Smooth muscle cell (in vitro differentiated cells): ENCODE measurements around the gene KCTD1. TPM values are rescaled to one million over a fixed set of nuclear protein-coding genes. Genes with fewer than 3 reads are reported as not detected.

Source experiments
- DNase-seq: peaks from one replicate; lab custom pipeline; 2025; ENCODE audit not compliant: unreplicated experiment; lab: John Stamatoyannopoulos, UW
- H2AFZ ChIP-seq: fragments of 200-600 bp; sonication (generic); 2 replicates; pipeline ENCODE4 v1.6.0; 2016; ENCODE audit warnings: antibody characterized with exemption, low read depth, mild to moderate bottlenecking
- H3F3A ChIP-seq: fragments of 200-600 bp; sonication (generic); 2 replicates; pipeline ENCODE4 v1.6.0; 2017; ENCODE audit warnings: antibody characterized with exemption, low read depth
- H3K27ac ChIP-seq: fragments of 200-600 bp; sonication (generic); 2 replicates; pipeline ENCODE4 v1.5.1; 2016; ENCODE audit warnings: low read depth, mild to moderate bottlenecking
- H3K27me3 ChIP-seq: fragments of 200-600 bp; sonication (generic); 2 replicates; pipeline ENCODE4 v1.6.1; 2016; ENCODE audit warnings: low read depth, mild to moderate bottlenecking
- H3K36me3 ChIP-seq: fragments of 200-600 bp; sonication (generic); 2 replicates; pipeline ENCODE4 v1.5.1; 2016; ENCODE audit warnings: low read depth
- H3K4me1 ChIP-seq: fragments of 200-600 bp; sonication (generic); 2 replicates; pipeline ENCODE4 v1.5.1; 2016; ENCODE audit warnings: low read depth
- H3K4me2 ChIP-seq: fragments of 200-600 bp; sonication (generic); 2 replicates; pipeline ENCODE4 v1.6.0; 2016; ENCODE audit warnings: mild to moderate bottlenecking
- H3K4me3 ChIP-seq: fragments of 200-600 bp; sonication (generic); 2 replicates; pipeline ENCODE4 v1.5.1; 2016; ENCODE audit warnings: mild to moderate bottlenecking
- H3K79me2 ChIP-seq: fragments of 200-600 bp; sonication (generic); 2 replicates; pipeline ENCODE4 v1.6.0; 2016; ENCODE audit warnings: low read depth, mild to moderate bottlenecking
- H3K9ac ChIP-seq: fragments of 200-600 bp; sonication (generic); 2 replicates; pipeline ENCODE4 v1.6.0; 2016; ENCODE audit warnings: low read depth
- H3K9me3 ChIP-seq: fragments of 200-600 bp; sonication (generic); replicated peaks from 2 replicates; pipeline ENCODE4 v1.5.1; 2016; ENCODE audit warnings: low read depth
- H4K20me1 ChIP-seq: fragments of 200-600 bp; sonication (generic); 2 replicates; pipeline ENCODE4 v1.6.0; 2016; ENCODE audit warnings: low read depth
- CTCF ChIP-seq: fragments of 200-600 bp; sonication (generic); IDR thresholded peaks from 2 replicates; pipeline ENCODE4 v1.5.1; 2017; ENCODE audit warnings: borderline replicate concordance, mild to moderate bottlenecking, antibody characterized with exemption; ENCODE audit not compliant: insufficient read depth, poor library complexity, severe bottlenecking
- WGBS: methylation state at CpG from one replicate; pipeline ENCODE4 v1.1.7; 2016; ENCODE audit warnings: low lambda C conversion rate; 5-methylcytosine and 5-hydroxymethylcytosine counted together
- polyA plus RNA-seq: library from polyadenylated mRNA; unstranded; fragments of >200 nt; fragmentation: Nextera tagmentation; extraction: Ambion mirVana; gene quantifications from 2 replicates; pipeline ENCODE4 v1.2.1, GENCODE V29; 2016
- total RNA-seq: library from RNA; depleted of rRNA; stranded (reverse); fragments of >200 nt; gene quantifications from 2 replicates; pipeline ENCODE4 v1.2.3, GENCODE V29; 2014

The KCTD1 gene
- total RNA-seq (11.4 and 12.2 TPM in 2 replicates), polyA plus RNA-seq (2.3 and 6.2 TPM in 2 replicates)

- 1% methylated on average over 48 of the region's 88 CpGs for WGBS
- H4K20me1 ChIP-seq: peaks cover 38% of the 10 kb centered on the region
These were observed at the start of gene KCTD1 for GRCh38 chr18:26548415-26549262. TSS of gene KCTD1 (minus strand) at chr18:26548553. CDS start at chr18:26548536, 17 bp downstream.

DNA sequence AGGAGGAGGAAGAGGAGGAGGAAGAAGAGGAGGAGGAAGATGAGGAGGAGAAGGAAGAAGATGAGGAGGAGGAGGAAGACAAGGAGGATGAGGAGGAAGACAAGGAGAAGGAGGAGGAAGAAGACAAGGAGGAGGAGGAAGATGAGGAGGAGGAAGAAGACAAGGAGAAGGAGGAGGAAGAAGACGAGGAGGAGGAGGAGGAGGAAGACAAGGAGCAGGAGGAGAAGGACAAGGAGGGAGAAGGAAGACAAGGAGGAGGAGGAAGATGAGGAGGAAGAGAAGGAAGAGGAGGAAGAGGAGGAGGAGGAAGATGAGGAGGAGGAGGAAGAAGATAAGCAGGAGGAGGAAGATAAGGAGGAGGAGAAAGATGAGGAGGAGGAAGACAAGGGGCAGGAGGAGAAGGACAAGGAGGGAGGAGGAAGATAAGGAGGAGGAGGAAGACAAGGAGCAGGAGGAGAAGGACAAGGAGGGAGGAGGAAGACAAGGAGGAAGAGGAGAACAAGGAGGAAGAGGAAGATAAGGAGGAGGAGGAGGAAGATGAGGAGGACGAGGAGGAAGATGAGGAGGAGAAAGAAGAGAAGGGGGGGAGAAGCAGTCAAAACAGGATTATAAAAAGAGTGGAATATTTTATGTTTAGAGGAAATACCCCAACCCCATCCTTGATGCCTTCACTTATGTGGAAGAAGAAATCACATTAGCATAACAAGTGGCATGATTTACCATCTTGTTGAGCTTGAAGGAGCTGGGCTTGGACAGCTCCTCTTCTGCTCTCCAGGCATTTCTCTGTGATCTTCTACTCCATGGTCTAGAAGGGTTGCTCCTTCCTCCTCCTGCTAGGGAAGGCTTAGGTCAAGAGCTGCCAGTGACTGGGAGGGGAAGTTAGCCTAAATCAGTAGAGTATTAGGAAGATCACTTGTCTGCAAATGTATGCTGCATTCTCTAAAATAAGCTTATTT, 45.3 kb upstream of the KCTD1 start:
- Histone ChIP-seq H3K9me3 (no peaks in the 10 kb centered on the region), H3F3A (no peaks in the 10 kb centered on the region), H3K79me2 (no peaks in the 10 kb centered on the region), H3K4me2 (no peak overlapping the region), H4K20me1 (no peaks in the 10 kb centered on the region), H3K36me3 (no peaks in the 10 kb centered on the region), H3K9ac (no peak overlapping the region), H3K27me3 (peaks cover 5% of the 10 kb centered on the region), H3K4me1 (no peaks in the 10 kb centered on the region), H3K4me3 (no peak overlapping the region), H2AFZ (no peak overlapping the region), H3K27ac (no peak overlapping the region)
- no peak for TF ChIP-seq CTCF
- 70% methylated on average over 2 of the region's 2 CpGs for WGBS
- no peak for DNase-seq

More at GRCh38 chr18:26548415-26549262, at the start of gene KCTD1:
- Histone ChIP-seq H3K27me3 (peaks cover 46% of the 10 kb centered on the region), H3K36me3 (no peaks in the 10 kb centered on the region), H3K9ac (no peak within 1 kb of the TSS), H2AFZ (peak within 1 kb of the TSS; percentile 96), H3K4me1 (peaks cover 18% of the 10 kb centered on the region), H3K27ac (peak within 1 kb of the TSS; percentile 11), H3K4me2 (peak within 1 kb of the TSS; percentile 94), H3K79me2 (no peaks in the 10 kb centered on the region), H3K4me3 (peak within 1 kb of the TSS; percentile 73), H3F3A (no peaks in the 10 kb centered on the region), H3K9me3 (no peaks in the 10 kb centered on the region)
- no peak for TF ChIP-seq CTCF
- DNase-seq: peak; percentile 33

- Histone ChIP-seq H3K36me3 (no peaks in the 10 kb centered on the region), H3F3A (no peaks in the 10 kb centered on the region), H3K4me3 (no peak overlapping the region), H3K27me3 (no peaks in the 10 kb centered on the region), H4K20me1 (no peaks in the 10 kb centered on the region), H2AFZ (no peak overlapping the region), H3K4me2 (no peak overlapping the region), H3K4me1 (no peaks in the 10 kb centered on the region), H3K9ac (no peak overlapping the region), H3K79me2 (no peaks in the 10 kb centered on the region), H3K9me3 (no peaks in the 10 kb centered on the region), H3K27ac (no peak overlapping the region)
- 92% methylated on average over 6 of the region's 6 CpGs for WGBS
- TF ChIP-seq CTCF: no peak
- no peak for DNase-seq
These were observed 36.4 kb upstream of the KCTD1 start for GRCh38 chr18:26584745-26585144.
